Psoas muscle (tissue), 8 donors: ENCODE results near the gene NANOS2. TPM values are rescaled to one million over a fixed set of nuclear protein-coding genes. Genes with fewer than 3 reads are reported as not detected.

Experiments used
- ATAC-seq, 4 donors: fragments of 200-7000 bp; cut with Tn5 transposase; one replicate each; pipeline ENCODE4 v1.9.1; 2020; ENCODE audit warnings: moderate library complexity in 3 of 4, mild to moderate bottlenecking in 2 of 4
- DNase-seq, 2 donors: peaks; one replicate each; pipeline ENCODE4 v3.0.0-alpha.2; 2020
- H3K27ac ChIP-seq: fragments of 200-600 bp; one replicate; pipeline ENCODE4 v1.8.0; 2022
- H3K27me3 ChIP-seq, 3 donors: fragments of 200-600 bp in 1 of 3; one replicate each; pipeline versions ENCODE4 v1.6.1 to v1.8.0; 2013 to 2022; ENCODE audit warnings: low read length in 2 of 3, mild to moderate bottlenecking in 2 of 3, moderate library complexity in 1 of 3; ENCODE audit not compliant: insufficient read depth in 3 of 3
- H3K36me3 ChIP-seq, 2 donors: fragments of 200-600 bp in 1 of 2; one replicate each; pipeline versions ENCODE4 v1.6.1 to v1.8.0; 2013 to 2022; ENCODE audit warnings: low read depth in 1 of 2, mild to moderate bottlenecking in 1 of 2, moderate library complexity in 1 of 2; ENCODE audit not compliant: insufficient read depth in 1 of 2
- H3K4me1 ChIP-seq: fragments of 200-600 bp; one replicate; pipeline ENCODE4 v1.8.0; 2022
- H3K4me3 ChIP-seq: fragments of 200-600 bp; one replicate; pipeline ENCODE4 v1.8.0; 2022; ENCODE audit warnings: mild to moderate bottlenecking
- H3K9me3 ChIP-seq: fragments of 200-600 bp; one replicate; pipeline ENCODE4 v1.8.0; 2022
- CTCF ChIP-seq: fragments of 200-600 bp; IDR thresholded peaks from one replicate; pipeline ENCODE4 v1.8.0; 2022; ENCODE audit warnings: antibody characterized with exemption
- WGBS, 3 donors: extraction: QIAGEN DNeasy Blood & Tissue Kit; methylation state at CpG; one replicate each; pipeline versions ENCODE4 v1.1.6 to v1.1.7; 2013; 5-methylcytosine and 5-hydroxymethylcytosine counted together
- intact Hi-C, 2 donors: fragments of 100-400 bp; cut with DNase I; formaldehyde crosslinking; loops; one replicate each; pipeline versions ENCODE4 v1.11.0 to v1.14.2; 2022
- polyA plus RNA-seq, 3 donors: library from polyadenylated mRNA; stranded (reverse); fragments of 200-250 nt; gene quantifications; one replicate each; pipeline ENCODE4 v1.2.3, GENCODE V29; 2013
- total RNA-seq, 4 donors: library from RNA; stranded (reverse); fragmentation: NEBNext Ultra II Directional in 2 of 4; extraction: Animal tissue kit (Norgen Biotek cat#: 25700) in 2 of 4; gene quantifications; one replicate each; pipeline versions ENCODE4 v1.2.1 to v1.2.4, GENCODE V29; 2021 to 2023
- donor health status: healthy with polysubstance abuse.
- donor health status: DM: no; HTN: no; CAD: no; lungs with moderate emphysema.
- donor health status: Bipolar disorder and iron deficiency.
- donor health status: healthy.
- donor health status: DM: yes; HTN: yes; CAD: no.
- donor health status: DM: no; HTN: no; CAD: no.
- donor health status: DM: no; HTN: no; CAD: no.
- donor health status: DM: yes; HTN: yes; CAD: no.

NANOS2 gene
- total and polyA plus RNA-seq, 7 donors: not detected

GRCh38 chr19:45917421-45918091 is 3.0 kb upstream of the NANOS2 start:
- H3K9me3 ChIP-seq: no peaks in the 10 kb centered on the region
- no peak for TF ChIP-seq CTCF
- no peak overlapping the region for H3K4me3 ChIP-seq
- 54 to 63% (median 63%) methylated on average over 4 of the region's 4 CpGs for WGBS, 3 donors
- no peak for ATAC-seq
- H3K27me3 ChIP-seq: peaks cover 0 to 25% (median 3%) of the 10 kb centered on the region in 3 donors
- no peaks in the 10 kb centered on the region for H3K4me1 ChIP-seq
- no peak overlapping the region for H3K27ac ChIP-seq
- no peaks in the 10 kb centered on the region for H3K36me3 ChIP-seq
- intact Hi-C loops: no loop called here
- DNase-seq: no peak

GRCh38 chr19:45911291-45911690 is 3.3 kb downstream of the NANOS2 start:
- H3K36me3 ChIP-seq: no peaks in the 10 kb centered on the region
- H3K4me3 ChIP-seq: no peak overlapping the region
- TF ChIP-seq CTCF: no peak
- H3K4me1 ChIP-seq: no peaks in the 10 kb centered on the region
- ATAC-seq (no peak), DNase-seq (no peak)
- intact Hi-C loops: no loop called here
- peaks cover 0 to 23% (median 4%) of the 10 kb centered on the region in 3 donors for H3K27me3 ChIP-seq
- H3K9me3 ChIP-seq: no peaks in the 10 kb centered on the region
- H3K27ac ChIP-seq: no peak overlapping the region
- WGBS, 3 donors: 64 to 71% (median 67%) methylated on average over 8 of the region's 8 CpGs

- H3K4me1 ChIP-seq: no peaks in the 10 kb centered on the region
- WGBS, 3 donors: 72 to 80% (median 73%) methylated on average over 5 of the region's 5 CpGs
- intact Hi-C loops: no loop called here
- H3K9me3 ChIP-seq: no peaks in the 10 kb centered on the region
- TF ChIP-seq CTCF: no peak
- no peaks in the 10 kb centered on the region for H3K36me3 ChIP-seq
- H3K27ac ChIP-seq: no peak overlapping the region
- ATAC-seq (no peak), DNase-seq (no peak)
- H3K27me3 ChIP-seq: peaks cover 0 to 15% (median 3%) of the 10 kb centered on the region in 3 donors
- H3K4me3 ChIP-seq: no peak overlapping the region
Observed at GRCh38 chr19:45908956-45909355, 5.6 kb downstream of the NANOS2 start.

- DNase-seq (no peak), ATAC-seq (no peak)
- H3K9me3 ChIP-seq: no peaks in the 10 kb centered on the region
- WGBS, 3 donors: 84 to 88% (median 85%) methylated on average over 3 of the region's 3 CpGs
- no peaks in the 10 kb centered on the region for H3K36me3 ChIP-seq
- no peaks in the 10 kb centered on the region for H3K27me3 ChIP-seq
- no peak overlapping the region for H3K4me3 ChIP-seq
- intact Hi-C loops: no loop called here
- peaks cover 6% of the 10 kb centered on the region for H3K4me1 ChIP-seq
- no peak for TF ChIP-seq CTCF
- no peak overlapping the region for H3K27ac ChIP-seq
Observed at GRCh38 chr19:45906221-45906620, 8.4 kb downstream of the NANOS2 start.

- H3K4me1 ChIP-seq: peaks cover 16% of the 10 kb centered on the region
- intact Hi-C loops: no loop called here
Observed at GRCh38 chr19:45905011-45905410, 9.6 kb downstream of the NANOS2 start.

More at GRCh38 chr19:45905011-45905410, 9.6 kb downstream of the NANOS2 start:
- ATAC-seq (no peak), DNase-seq (no peak)
- Histone ChIP-seq H3K9me3 (no peaks in the 10 kb centered on the region), H3K27me3 (no peaks in the 10 kb centered on the region), H3K36me3 (peaks cover 0 to 5% of the 10 kb centered on the region in 2 donors), H3K27ac (no peak overlapping the region), H3K4me3 (no peak overlapping the region)
- WGBS, 3 donors: 67 to 80% (median 74%) methylated on average over 10 of the region's 10 CpGs
- no peak for TF ChIP-seq CTCF
